Measurements from ENCODE around the gene TMOD1.
"Not testable (repeated sequence)": the region's sequence is repeated elsewhere in the genome, so short reads cannot be mapped to it uniquely, and the experiment has no call there.

The TMOD1 gene

GRCh38 chr9:97567894-97568202, 66.4 kb downstream of the TMOD1 start:
- no peak for DNase-seq (ENCODE audit: low read depth)

GRCh38 chr9:97568461-97569275, 67.2 kb downstream of the TMOD1 start:
- DNase-seq (ENCODE audit: low read depth), result no peak

GRCh38 chr9:97570899-97571298, 69.4 kb downstream of the TMOD1 start:
- DNase-seq (ENCODE audit: low read depth), result no peak

GRCh38 chr9:97571664-97572063, 70.2 kb downstream of the TMOD1 start:
- DNase-seq (ENCODE audit: low read depth), result no peak

GRCh38 chr9:97572196-97572891, 70.9 kb downstream of the TMOD1 start:
- DNase-seq (ENCODE audit: low read depth), result no peak

- no peak for DNase-seq (ENCODE audit: low read depth)
Observed at GRCh38 chr9:97572892-97573365, 71.5 kb downstream of the TMOD1 start.

- no peak for DNase-seq (ENCODE audit: low read depth)
Observed at GRCh38 chr9:97573482-97574073, 72.1 kb downstream of the TMOD1 start.

GRCh38 chr9:97574101-97574571, 72.7 kb downstream of the TMOD1 start:
- not testable (repeated sequence) for DNase-seq (ENCODE audit: low read depth)

- not testable (repeated sequence) for DNase-seq (ENCODE audit: low read depth)
Observed at GRCh38 chr9:97574921-97575672, 73.6 kb downstream of the TMOD1 start.

GRCh38 chr9:97575673-97576200, 74.3 kb downstream of the TMOD1 start:
- DNase-seq (ENCODE audit: low read depth), result no peak

GRCh38 chr9:97577051-97577450, 75.6 kb downstream of the TMOD1 start:
- DNase-seq (ENCODE audit: low read depth), result no peak

- DNase-seq (ENCODE audit: low read depth), result no peak
Observed at GRCh38 chr9:97578846-97579245, 77.4 kb downstream of the TMOD1 start.

GRCh38 chr9:97579914-97580313, 78.4 kb downstream of the TMOD1 start:
- no peak for DNase-seq (ENCODE audit: low read depth)

- DNase-seq (ENCODE audit: low read depth), result not testable (repeated sequence)
Observed at GRCh38 chr9:97581590-97581989, 80.1 kb downstream of the TMOD1 start.

GRCh38 chr9:97584778-97585177, 83.3 kb downstream of the TMOD1 start:
- not testable (repeated sequence) for DNase-seq (ENCODE audit: low read depth)

- DNase-seq (ENCODE audit: low read depth), result not testable (repeated sequence)
Observed at GRCh38 chr9:97586909-97587308, 85.4 kb downstream of the TMOD1 start.

- no peak for DNase-seq (ENCODE audit: low read depth)
Observed at GRCh38 chr9:97591535-97591934, 90.1 kb downstream of the TMOD1 start.

- no peak for DNase-seq (ENCODE audit: low read depth)
Observed at GRCh38 chr9:97592126-97592525, 90.7 kb downstream of the TMOD1 start.

GRCh38 chr9:97593960-97594359, 92.5 kb downstream of the TMOD1 start:
- DNase-seq (ENCODE audit: low read depth), result no peak

- DNase-seq (ENCODE audit: low read depth), result no peak
Observed at GRCh38 chr9:97594381-97594921, 93.0 kb downstream of the TMOD1 start.

GRCh38 chr9:97596906-97597305, 95.4 kb downstream of the TMOD1 start:
- DNase-seq (ENCODE audit: low read depth), result no peak

All from HS-5 (cell line).